ENCODE measurements around the gene FABP6. TPM values are rescaled to one million over a fixed set of nuclear protein-coding genes. Genes with fewer than 3 reads are reported as not detected.
A peak's percentile ranks its signal among the peaks of the same experiment; 100 is the strongest.

Gene FABP6
- total RNA-seq, 1 donor from 2014 or later, result 4.8 TPM

- Mint-ChIP-seq H3K9me3 (no peaks in the 10 kb centered on the region), H3K36me3 (peaks cover 18% of the 10 kb centered on the region), H3K27me3 (ENCODE audit: insufficient read depth, low read depth) (peaks cover 5% of the 10 kb centered on the region), H3K4me1 (peaks cover 55% of the 10 kb centered on the region), H3K4me3 (peak overlapping the region; percentile 49), H3K27ac (no peak overlapping the region)
- peaks cover 32% of the 10 kb centered on the region for H3F3A ChIP-seq (ENCODE audit: low read depth)
- H3K9ac ChIP-seq, result no peak overlapping the region
- H2AFZ ChIP-seq (replicated peaks), result no peak overlapping the region
- no peaks in the 10 kb centered on the region for H3K27me3 ChIP-seq
- no peak for TF ChIP-seq CTCF (IDR thresholded peaks at IDR 0.05)
- TF ChIP-seq EZH2 (IDR thresholded peaks at IDR 0.05), result no peak
- TF ChIP-seq EZH2phosphoT487 (IDR thresholded peaks at IDR 0.05), result no peak
- peaks cover 44% of the 10 kb centered on the region for H3K4me1 ChIP-seq
- no peak overlapping the region for H3K27ac ChIP-seq
- peaks cover 23% of the 10 kb centered on the region for H4K20me1 ChIP-seq (ENCODE audit: low read depth)
- H3K9me3 ChIP-seq (ENCODE audit: low read depth), result no peaks in the 10 kb centered on the region
- H3K4me3 ChIP-seq, result no peak overlapping the region
- H3K79me2 ChIP-seq (ENCODE audit: low read depth), result no peaks in the 10 kb centered on the region
- H3K4me2 ChIP-seq, result peak overlapping the region; percentile 60
- DNase-seq (ENCODE audit: low spot score), result no peak
- H3K36me3 ChIP-seq, result no peaks in the 10 kb centered on the region
Observed at GRCh38 chr5:160270704-160271103, 41.4 kb downstream of the FABP6 start.

GRCh38 chr5:160271396-160271795, 42.1 kb downstream of the FABP6 start:
- Histone ChIP-seq H3K79me2 (ENCODE audit: low read depth) (no peaks in the 10 kb centered on the region), H3K4me2 (peak overlapping the region; percentile 60), H3K9me3 (ENCODE audit: low read depth) (no peaks in the 10 kb centered on the region), H3K36me3 (no peaks in the 10 kb centered on the region), H4K20me1 (ENCODE audit: low read depth) (peaks cover 17% of the 10 kb centered on the region), H3K4me3 (no peak overlapping the region), H3K4me1 (peaks cover 37% of the 10 kb centered on the region), H3K9ac (no peak overlapping the region), H3F3A (ENCODE audit: low read depth) (peaks cover 26% of the 10 kb centered on the region), H2AFZ (replicated peaks) (no peak overlapping the region), H3K27me3 (no peaks in the 10 kb centered on the region), H3K27ac (peak overlapping the region; percentile 53)
- H3K36me3 Mint-ChIP-seq, result peaks cover 22% of the 10 kb centered on the region
- H3K27me3 Mint-ChIP-seq (ENCODE audit: insufficient read depth, low read depth), result peaks cover 5% of the 10 kb centered on the region
- TF ChIP-seq CTCF (IDR thresholded peaks at IDR 0.05) (no peak), EZH2 (IDR thresholded peaks at IDR 0.05) (no peak), EZH2phosphoT487 (IDR thresholded peaks at IDR 0.05) (no peak)
- peak; percentile 42 for DNase-seq (ENCODE audit: low spot score)
- H3K9me3 Mint-ChIP-seq, result no peaks in the 10 kb centered on the region
- H3K27ac Mint-ChIP-seq, result peak overlapping the region; percentile 93
- peaks cover 48% of the 10 kb centered on the region for H3K4me1 Mint-ChIP-seq
- peak overlapping the region; percentile 61 for H3K4me3 Mint-ChIP-seq

GRCh38 chr5:160271836-160272235, 42.5 kb downstream of the FABP6 start:
- Mint-ChIP-seq H3K27me3 (ENCODE audit: insufficient read depth, low read depth) (peaks cover 5% of the 10 kb centered on the region), H3K4me1 (peaks cover 44% of the 10 kb centered on the region), H3K27ac (peak overlapping the region; percentile 93), H3K36me3 (peaks cover 23% of the 10 kb centered on the region), H3K9me3 (no peaks in the 10 kb centered on the region), H3K4me3 (peak overlapping the region; percentile 33)
- Histone ChIP-seq H2AFZ (replicated peaks) (no peak overlapping the region), H3K4me2 (peak overlapping the region; percentile 60), H3K27me3 (no peaks in the 10 kb centered on the region), H3K9ac (no peak overlapping the region), H3K36me3 (no peaks in the 10 kb centered on the region), H3K9me3 (ENCODE audit: low read depth) (no peaks in the 10 kb centered on the region), H3K4me1 (peaks cover 33% of the 10 kb centered on the region), H3K27ac (peak overlapping the region; percentile 53), H3K79me2 (ENCODE audit: low read depth) (no peaks in the 10 kb centered on the region), H4K20me1 (ENCODE audit: low read depth) (peaks cover 13% of the 10 kb centered on the region), H3F3A (ENCODE audit: low read depth) (peaks cover 21% of the 10 kb centered on the region), H3K4me3 (no peak overlapping the region)
- no peak for TF ChIP-seq CTCF (IDR thresholded peaks at IDR 0.05)
- TF ChIP-seq EZH2phosphoT487 (IDR thresholded peaks at IDR 0.05), result no peak
- no peak for TF ChIP-seq EZH2 (IDR thresholded peaks at IDR 0.05)
- peak; percentile 44 for DNase-seq (ENCODE audit: low spot score)
